ENCODE data around the gene PTCH1.

Gene PTCH1

DNA sequence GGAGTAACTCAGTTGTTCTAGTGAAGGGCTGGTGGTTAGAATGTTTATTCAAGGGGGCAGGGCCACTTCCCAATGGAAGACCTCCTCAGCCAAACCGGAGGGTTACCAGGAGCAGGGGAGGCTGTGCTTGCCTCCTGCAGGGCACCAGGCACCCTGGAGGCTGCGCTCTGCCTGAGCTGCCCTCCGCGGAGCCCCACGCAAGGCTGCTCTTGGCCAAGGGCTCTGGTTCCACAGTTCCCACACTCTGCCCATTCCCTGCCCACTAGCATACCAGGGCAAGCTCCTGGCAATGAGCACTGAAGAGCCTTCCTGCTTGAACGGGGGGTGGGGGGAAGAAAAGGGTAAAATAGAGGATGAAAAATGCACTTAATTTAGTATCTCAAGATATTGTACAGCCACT is 35.5 kb upstream of the PTCH1 start:
- POLR2A ChIA-PET = no interaction called here
- TF ChIP-seq, protein P1, sequence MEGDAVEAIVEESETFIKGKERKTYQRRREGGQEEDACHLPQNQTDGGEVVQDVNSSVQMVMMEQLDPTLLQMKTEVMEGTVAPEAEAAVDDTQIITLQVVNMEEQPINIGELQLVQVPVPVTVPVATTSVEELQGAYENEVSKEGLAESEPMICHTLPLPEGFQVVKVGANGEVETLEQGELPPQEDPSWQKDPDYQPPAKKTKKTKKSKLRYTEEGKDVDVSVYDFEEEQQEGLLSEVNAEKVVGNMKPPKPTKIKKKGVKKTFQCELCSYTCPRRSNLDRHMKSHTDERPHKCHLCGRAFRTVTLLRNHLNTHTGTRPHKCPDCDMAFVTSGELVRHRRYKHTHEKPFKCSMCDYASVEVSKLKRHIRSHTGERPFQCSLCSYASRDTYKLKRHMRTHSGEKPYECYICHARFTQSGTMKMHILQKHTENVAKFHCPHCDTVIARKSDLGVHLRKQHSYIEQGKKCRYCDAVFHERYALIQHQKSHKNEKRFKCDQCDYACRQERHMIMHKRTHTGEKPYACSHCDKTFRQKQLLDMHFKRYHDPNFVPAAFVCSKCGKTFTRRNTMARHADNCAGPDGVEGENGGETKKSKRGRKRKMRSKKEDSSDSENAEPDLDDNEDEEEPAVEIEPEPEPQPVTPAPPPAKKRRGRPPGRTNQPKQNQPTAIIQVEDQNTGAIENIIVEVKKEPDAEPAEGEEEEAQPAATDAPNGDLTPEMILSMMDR (IDR thresholded peaks at IDR 0.05; ENCODE audit: control extremely low read depth, extremely low read depth, low read depth, missing control alignments) = no peak
- CTCF ChIA-PET = no interaction called here
- DNase-seq (ENCODE audit: extremely low spot score) = no peak

DNA sequence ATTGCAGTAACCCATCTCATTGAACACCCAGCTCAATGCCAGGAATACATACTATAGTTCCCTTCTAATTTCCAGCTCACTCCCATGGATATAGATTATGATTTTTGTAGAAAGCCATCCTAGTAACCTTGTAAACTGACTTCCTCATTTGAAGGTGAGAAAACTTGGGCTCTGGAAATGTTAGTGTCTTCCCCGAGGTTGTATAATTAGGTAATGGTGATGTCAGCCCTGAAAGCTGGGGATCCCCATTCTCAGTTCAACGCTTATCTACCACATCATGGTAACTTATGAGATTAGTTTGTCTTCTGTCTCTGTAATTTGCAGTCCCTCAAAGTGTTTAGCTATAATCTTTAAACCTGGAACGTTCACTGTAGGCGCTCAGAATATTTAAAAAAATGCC is 34.6 kb upstream of the PTCH1 start:
- DNase-seq (ENCODE audit: extremely low spot score) = peak; percentile 45
- ChIA-PET CTCF (interaction anchor here (1.3 to 1.6 kb wide), 2 partner anchors 10 to 12 kb away, joined by 4 to 5 read pairs; no protein-coding TSS in a partner anchor), POLR2A (no interaction called here)
- TF ChIP-seq, protein P1 (IDR thresholded peaks at IDR 0.05; ENCODE audit: control extremely low read depth, extremely low read depth, low read depth, missing control alignments) = no peak

DNA sequence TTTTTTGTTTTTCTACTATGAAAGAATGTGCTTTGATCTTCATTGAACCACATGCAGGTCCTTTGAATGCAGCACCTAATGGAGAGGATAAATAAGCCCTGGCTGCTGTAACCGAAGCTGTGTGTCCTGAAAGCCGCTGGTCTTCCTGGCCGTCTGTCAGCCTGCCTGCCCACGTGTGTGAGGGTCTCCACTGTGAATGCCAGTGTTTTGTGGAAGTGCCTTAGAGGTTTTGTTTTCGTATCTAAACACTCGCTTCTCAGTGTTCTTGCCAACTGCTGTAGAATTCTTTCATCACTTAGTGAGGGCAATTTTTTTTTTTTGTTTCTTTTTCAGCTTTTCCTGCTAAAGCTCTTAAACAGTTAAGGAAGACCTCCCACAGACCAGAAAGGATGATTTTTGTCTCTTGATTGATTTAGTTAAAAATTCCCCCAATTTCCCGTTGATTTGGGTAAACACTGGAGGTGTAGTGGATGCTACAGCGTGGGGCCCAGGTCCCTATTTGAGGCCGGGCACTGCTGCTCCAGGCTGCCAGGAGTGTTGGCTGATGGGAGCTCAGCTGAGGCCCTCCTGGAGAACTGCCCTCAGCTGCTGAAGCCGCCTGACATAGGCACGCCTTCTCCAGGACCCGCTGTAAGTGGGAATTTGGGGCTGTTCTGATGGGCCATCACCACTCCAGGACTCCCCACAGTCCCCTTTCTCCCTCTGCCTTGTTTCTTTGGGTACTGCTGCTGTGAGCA is 29.2 kb upstream of the PTCH1 start:
- CTCF ChIA-PET = no interaction called here
- DNase-seq (ENCODE audit: extremely low spot score) = no peak
- TF ChIP-seq, protein P1 (IDR thresholded peaks at IDR 0.05; ENCODE audit: control extremely low read depth, extremely low read depth, low read depth, missing control alignments) = no peak
- POLR2A ChIA-PET = no interaction called here

DNA sequence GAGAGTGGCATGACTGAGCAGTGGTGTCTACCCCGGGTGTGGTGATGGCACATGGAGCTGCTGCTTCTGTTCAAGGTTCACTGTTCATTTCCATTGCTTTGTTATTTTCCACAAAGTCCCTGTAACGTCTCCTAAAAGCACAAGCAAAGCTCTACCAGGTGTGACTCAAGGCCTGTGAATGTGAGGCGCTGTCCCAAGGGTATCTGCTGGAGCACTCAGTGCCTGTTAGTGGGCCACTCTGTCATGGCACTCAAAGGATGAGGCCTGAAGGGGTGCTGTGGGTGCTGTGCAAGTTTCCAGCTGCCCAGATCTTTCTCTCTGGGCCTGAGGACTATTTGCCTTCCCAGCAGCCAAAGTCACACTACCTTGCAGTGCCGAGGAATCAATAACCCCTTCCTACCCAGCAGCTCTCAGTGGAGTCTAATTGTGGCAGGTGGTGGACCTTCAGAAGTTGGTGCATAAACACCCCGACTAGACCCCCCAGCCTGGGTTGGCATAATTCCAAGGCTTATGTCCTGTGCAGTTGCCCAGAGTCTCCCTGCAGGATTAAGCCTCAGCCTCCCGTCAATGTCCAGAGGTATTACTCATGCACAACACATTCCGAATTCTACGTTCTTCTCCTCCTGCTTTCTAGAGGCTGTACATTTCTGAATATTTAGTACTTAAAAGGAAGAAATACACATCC is 17.4 kb upstream of the PTCH1 start:
- TF ChIP-seq, protein P1 (IDR thresholded peaks at IDR 0.05; ENCODE audit: control extremely low read depth, extremely low read depth, low read depth, missing control alignments) = no peak
- DNase-seq (ENCODE audit: extremely low spot score) = no peak
- POLR2A ChIA-PET = no interaction called here
- CTCF ChIA-PET = no interaction called here

DNA sequence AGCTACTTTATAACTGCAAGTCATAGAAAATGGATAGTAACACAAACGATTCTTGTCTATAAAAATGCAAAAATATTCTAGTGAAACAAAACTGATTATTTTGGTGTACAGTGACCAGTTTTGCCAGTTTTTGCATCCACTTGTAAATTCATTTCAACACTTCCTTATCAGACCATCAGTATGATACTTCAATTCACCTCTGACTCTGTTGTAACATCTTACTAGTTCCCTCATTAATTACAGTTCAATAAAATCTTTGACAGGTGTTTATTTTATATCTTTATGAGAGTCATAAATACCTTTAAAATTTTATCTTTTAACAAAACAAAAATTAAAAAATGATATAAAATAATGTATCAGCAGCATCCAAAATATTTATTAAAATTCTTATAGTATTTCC is 13.1 kb upstream of the PTCH1 start:
- no peak for DNase-seq (ENCODE audit: extremely low spot score)
- CTCF ChIA-PET = interaction anchor here (2.3 kb wide), 1 partner anchor 28 kb away, joined by 7 read pairs; no protein-coding TSS in a partner anchor
- POLR2A ChIA-PET = no interaction called here
- TF ChIP-seq, protein P1 (IDR thresholded peaks at IDR 0.05; ENCODE audit: control extremely low read depth, extremely low read depth, low read depth, missing control alignments) = no peak

DNA sequence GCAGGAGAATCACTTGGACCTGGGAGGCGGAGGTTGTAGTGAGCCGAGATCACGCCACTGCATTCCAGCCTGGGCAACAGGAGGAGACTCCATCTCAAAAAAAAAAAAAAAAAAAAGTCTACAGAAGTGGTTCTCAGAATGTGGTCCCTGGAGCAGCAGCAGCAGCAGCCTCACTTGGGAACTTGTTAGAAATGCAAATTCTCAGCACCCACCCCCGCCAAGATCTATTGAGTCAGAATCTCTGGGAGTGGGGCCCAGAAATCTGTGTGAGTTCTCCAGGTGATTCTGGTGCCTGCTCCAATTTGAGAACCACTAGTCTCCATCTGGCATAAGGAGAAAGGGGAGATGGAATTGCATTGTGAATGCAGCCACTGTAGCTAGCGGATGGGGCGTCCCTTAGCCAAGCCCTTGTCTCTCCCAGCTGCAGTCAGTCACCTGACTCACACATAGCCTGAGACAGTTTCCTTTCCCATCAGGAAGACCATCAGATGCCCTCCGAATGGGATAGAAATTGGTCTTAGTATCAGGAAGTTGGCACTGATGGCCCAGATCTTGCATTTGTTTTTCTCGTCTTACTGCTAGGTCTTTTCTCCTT is 12.2 kb upstream of the PTCH1 start:
- DNase-seq (ENCODE audit: extremely low spot score) = no peak
- POLR2A ChIA-PET = no interaction called here
- TF ChIP-seq, protein P1 (IDR thresholded peaks at IDR 0.05; ENCODE audit: control extremely low read depth, extremely low read depth, low read depth, missing control alignments) = no peak
- CTCF ChIA-PET = interaction anchor here (2.3 kb wide), 1 partner anchor 29 kb away, joined by 7 read pairs; no protein-coding TSS in a partner anchor

All from GM10248 (cell line).